ENCODE results near the gene ACTG1.

Gene ACTG1

GRCh38 chr17:81466564-81467472, 45.8 kb downstream of the ACTG1 start:
- no peak for DNase-seq (ENCODE audit: low read depth in 1 of 2, low spot score in 1 of 2)

DNA sequence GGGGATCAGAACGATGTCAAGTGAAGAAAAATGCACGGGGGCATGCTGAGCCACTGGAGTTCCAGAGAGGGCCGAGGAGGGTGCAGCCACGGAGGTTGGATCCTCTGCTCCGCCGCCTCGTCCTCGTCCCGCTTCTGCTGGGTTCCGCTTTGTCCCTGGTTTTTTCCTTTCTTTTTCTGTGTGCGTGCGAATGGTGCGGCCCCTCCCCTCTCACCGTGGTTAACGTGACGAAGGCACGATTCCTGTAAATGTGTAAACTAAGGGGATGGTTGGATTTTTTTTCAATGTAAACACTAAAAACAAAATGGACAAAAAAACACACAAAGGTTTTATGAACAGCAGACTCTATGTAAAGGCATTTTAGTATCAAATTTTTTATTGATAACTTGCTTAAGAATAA, 46.7 kb downstream of the ACTG1 start:
- no peak for DNase-seq (ENCODE audit: low read depth in 1 of 2, low spot score in 1 of 2)

- no peak for DNase-seq (ENCODE audit: low read depth in 1 of 2, low spot score in 1 of 2)
Observed at GRCh38 chr17:81464586-81464985, 48.0 kb downstream of the ACTG1 start.

DNA sequence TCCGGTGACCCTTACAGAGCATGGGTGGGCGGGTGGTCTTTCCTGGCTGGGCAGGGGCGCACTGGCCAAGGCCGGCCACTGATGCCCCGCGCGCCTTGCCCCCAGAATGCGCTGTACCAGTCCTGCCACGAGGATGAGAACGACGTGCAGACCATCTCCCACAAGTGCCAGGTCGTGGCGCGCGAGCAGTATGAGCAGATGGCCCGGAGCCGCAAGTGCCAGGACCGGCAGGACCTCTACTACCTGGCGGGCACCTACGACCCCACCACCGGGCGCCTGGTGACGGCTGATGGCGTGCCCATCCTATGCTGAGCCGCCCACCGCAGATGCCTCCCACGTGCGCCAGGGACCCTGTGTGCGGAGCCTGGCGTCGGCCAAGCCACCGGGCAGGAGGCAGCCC, 49.1 kb downstream of the ACTG1 start:
- no peak for DNase-seq (ENCODE audit: low read depth in 1 of 2, low spot score in 1 of 2)

GRCh38 chr17:81462506-81463125, 50.0 kb downstream of the ACTG1 start:
- no peak for DNase-seq (ENCODE audit: low read depth in 1 of 2, low spot score in 1 of 2)

DNA sequence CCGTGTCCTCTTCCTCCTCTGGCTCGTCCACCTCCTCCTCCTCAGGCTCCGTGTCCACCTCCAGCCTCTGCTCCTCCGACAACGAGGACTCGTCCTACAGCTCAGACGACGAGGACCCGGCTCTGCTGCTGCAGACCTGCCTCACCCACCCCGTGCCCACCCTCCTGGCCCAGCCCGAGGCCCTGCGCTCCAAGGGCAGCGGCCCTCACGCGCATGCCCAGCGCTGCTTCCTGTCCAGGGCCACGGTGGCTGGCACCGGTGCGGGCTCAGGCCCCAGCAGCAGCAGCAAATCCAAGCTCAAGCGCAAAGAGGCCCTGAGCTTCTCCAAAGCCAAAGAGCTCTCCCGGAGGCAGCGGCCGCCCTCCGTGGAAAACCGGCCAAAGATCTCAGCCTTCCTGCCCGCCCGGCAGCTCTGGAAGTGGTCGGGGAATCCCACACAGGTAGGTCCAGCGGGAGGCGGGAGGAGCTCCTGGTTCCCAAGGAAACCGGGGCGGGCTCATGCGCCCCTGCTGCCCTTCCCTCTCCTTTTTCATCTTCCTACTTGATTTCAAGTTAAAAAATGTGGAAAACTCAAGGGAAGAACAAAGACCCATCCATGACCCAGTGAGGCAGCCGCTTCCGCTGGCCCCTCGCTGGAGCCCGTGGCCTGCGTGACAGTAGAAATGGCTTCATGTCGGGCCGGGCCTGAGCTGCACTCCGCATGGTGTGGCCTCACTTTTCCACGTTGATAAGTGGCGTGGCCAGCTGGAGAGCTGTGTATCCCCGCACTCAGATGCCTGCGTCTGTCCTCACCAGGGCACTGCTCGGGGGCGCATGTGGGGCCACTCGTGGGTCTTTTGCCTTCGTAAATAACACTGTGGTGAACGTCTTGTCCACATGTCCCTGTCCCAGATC, 50.7 kb downstream of the ACTG1 start:
- no peak for DNase-seq (ENCODE audit: low read depth in 1 of 2, low spot score in 1 of 2)

DNA sequence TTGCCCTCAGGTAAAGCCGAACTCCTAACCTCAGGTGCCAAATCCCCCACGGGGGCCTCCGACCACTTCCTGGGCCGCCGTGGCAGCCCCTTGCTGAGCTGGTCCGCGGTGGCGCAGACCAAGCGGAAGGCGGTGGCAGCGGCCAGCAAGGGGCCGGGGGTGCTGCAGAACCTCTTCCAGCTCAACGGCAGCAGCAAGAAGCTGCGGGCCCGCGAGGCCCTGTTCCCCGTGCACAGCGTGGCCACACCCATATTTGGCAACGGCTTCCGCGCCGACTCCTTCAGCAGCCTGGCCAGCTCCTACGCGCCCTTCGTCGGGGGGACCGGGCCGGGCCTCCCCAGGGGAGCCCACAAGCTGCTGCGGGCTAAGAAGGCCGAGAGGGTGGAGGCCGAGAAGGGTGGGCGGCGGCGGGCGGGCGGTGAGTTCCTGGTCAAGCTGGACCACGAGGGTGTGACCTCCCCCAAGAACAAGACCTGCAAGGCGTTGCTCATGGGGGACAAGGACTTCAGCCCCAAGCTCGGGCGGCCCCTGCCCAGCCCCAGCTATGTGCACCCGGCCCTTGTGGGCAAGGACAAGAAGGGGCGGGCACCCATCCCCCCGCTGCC, 51.6 kb downstream of the ACTG1 start:
- no peak for DNase-seq (ENCODE audit: low read depth in 1 of 2, low spot score in 1 of 2)
